CD4-positive, alpha-beta T cell (primary cell): ENCODE results near the gene PHC1. TPM values are rescaled to one million over a fixed set of nuclear protein-coding genes. Genes with fewer than 3 reads are reported as not detected.
A peak's percentile ranks its signal among the peaks of the same experiment; 100 is the strongest.
"Not testable (repeated sequence)": the region's sequence is repeated elsewhere in the genome, so short reads cannot be mapped to it uniquely, and the experiment has no call there.

Experiments used
- ATAC-seq: fragments of 200-7000 bp; cut with Tn5 transposase; one replicate; pipeline ENCODE4 v1.10.0; 2022; ENCODE audit warnings: mild to moderate bottlenecking; ENCODE audit not compliant: poor library complexity
- CTCF ChIA-PET: fragments of 350-600 bp; sonication (Branson Sonifier 250); formaldehyde crosslinking; loops from one replicate; lab custom pipeline; 2021; ENCODE audit warnings: antibody characterized with exemption, inconsistent platforms; lab: Charles Lee
- POLR2A ChIA-PET: fragments of 350-600 bp; sonication (Branson Sonifier 250); formaldehyde crosslinking; loops from one replicate; lab custom pipeline; 2021; ENCODE audit warnings: antibody characterized with exemption, inconsistent platforms; lab: Charles Lee
- DNase-seq, 14 experiments: peaks; one replicate each; pipeline ENCODE4 v3.0.0-alpha.2; 2013 to 2020; ENCODE audit warnings: mixed read lengths in 2 of 14
- H3K27ac ChIP-seq, 2 donors: one replicate each; pipeline versions ENCODE4 v1.5.1 to v1.7.0; 2013; ENCODE audit warnings: low read length in 2 of 2, low read depth in 1 of 2, mild to moderate bottlenecking in 1 of 2
- H3K27me3 ChIP-seq, 2 experiments: 1 replicate in 1 of 2; 2 replicates in 1 of 2; pipeline versions ENCODE4 v1.6.1 to v1.7.0; 2013; ENCODE audit warnings: low read length in 2 of 2, control low read depth in 1 of 2, mild to moderate bottlenecking in 1 of 2, moderate library complexity in 1 of 2; ENCODE audit not compliant: insufficient read depth in 2 of 2, control insufficient read depth in 1 of 2
- H3K36me3 ChIP-seq: one replicate; pipeline ENCODE4 v1.6.1; 2013; ENCODE audit warnings: low read length, control low read depth; ENCODE audit not compliant: insufficient read depth
- H3K4me1 ChIP-seq: one replicate; pipeline ENCODE4 v1.6.1; 2013; ENCODE audit warnings: low read length, control low read depth; ENCODE audit not compliant: insufficient read depth
- H3K4me3 ChIP-seq: one replicate; pipeline ENCODE4 v1.5.1; 2013; ENCODE audit warnings: mild to moderate bottlenecking, low read length, moderate library complexity
- H3K9me3 ChIP-seq, 2 experiments: 1 replicate in 1 of 2; 2 replicates in 1 of 2; pipeline versions ENCODE4 v1.6.1 to v1.7.0; 2013; ENCODE audit warnings: low read length in 2 of 2, mild to moderate bottlenecking in 2 of 2, control low read depth in 1 of 2, moderate library complexity in 1 of 2; ENCODE audit not compliant: control insufficient read depth in 1 of 2, insufficient read depth in 1 of 2
- H3K27ac Mint-ChIP-seq: one replicate; pipeline ENCODE4 v1.8.0; 2020; ENCODE audit warnings: mixed read lengths
- H3K27me3 Mint-ChIP-seq: one replicate; pipeline ENCODE4 v1.8.0; 2021; ENCODE audit warnings: mixed read lengths
- H3K36me3 Mint-ChIP-seq: one replicate; pipeline ENCODE4 v1.8.0; 2021; ENCODE audit warnings: low read depth, mixed read lengths
- H3K4me1 Mint-ChIP-seq: one replicate; pipeline ENCODE4 v1.8.0; 2021; ENCODE audit warnings: low read depth, mixed read lengths
- H3K4me3 Mint-ChIP-seq: one replicate; pipeline ENCODE4 v1.8.0; 2020; ENCODE audit warnings: mild to moderate bottlenecking, mixed read lengths
- H3K9me3 Mint-ChIP-seq: one replicate; pipeline ENCODE4 v1.8.0; 2020; ENCODE audit warnings: mixed read lengths
- CTCF ChIP-seq: fragments of 200-600 bp; IDR thresholded peaks from one replicate; pipeline ENCODE4 v1.8.0; 2022; ENCODE audit warnings: antibody characterized with exemption, mild to moderate bottlenecking
- intact Hi-C, 2 experiments: fragments of 100-400 bp; cut with DNase I in 1 of 2; cut with micrococcal nuclease in 1 of 2; formaldehyde crosslinking; loops; one replicate each; pipeline versions ENCODE4 v1.15.1 to v1.9.0; 2023 to 2025; cut with DNase I, micrococcal nuclease
- polyA plus RNA-seq, 2 donors: library from polyadenylated mRNA; unstranded; fragments of 120-200 nt; gene quantifications; one replicate each; pipeline ENCODE4 v1.2.1, GENCODE V29; 2013
- total RNA-seq, 174 experiments: library from RNA in 2 of 174; stranded (reverse) in 2 of 174; gene quantifications; one replicate each; pipeline ENCODE4 v1.2.3 and lab custom pipeline; 2021 to 2026

The PHC1 gene
- total RNA-seq = 10 to 100 TPM; 46.6 to 47.2 TPM
- 39.4 TPM for polyA plus RNA-seq (2013, experiment 1 of 2)
- 60.3 TPM for polyA plus RNA-seq (2013, experiment 2 of 2)
- total RNA-seq (lab: John Stamatoyannopoulos, UW) = 3.4 to 46.3 (median 19.4) reads per million in 172 experiments

GRCh38 chr12:8914033-8914715 is at the start of gene PHC1:
PHC1 (plus strand) TSS chr12:8914509; CDS start chr12:8917678, 3,169 bp downstream.
- intact Hi-C loops = loop anchor here (2.0 to 10.0 kb wide), 2 partner anchors 35 to 669 kb away; partner anchors contain the start of gene M6PR (in 1 of the 2)
- ChIA-PET POLR2A (interaction anchor here (0.6 to 2.2 kb wide), 5 partner anchors 10 to 100 kb away, joined by 3 to 24 read pairs (median 3); partner anchors contain the start of gene M6PR), CTCF (interaction anchor here (1.9 to 3.5 kb wide), 3 partner anchors 24 to 132 kb away, joined by 5 to 32 read pairs (median 10); partner anchors contain the start of gene M6PR)
- H3K36me3 ChIP-seq, H3K27me3 ChIP-seq, H3K36me3 Mint-ChIP-seq, H3K27me3 Mint-ChIP-seq, H3K9me3 Mint-ChIP-seq, H3K9me3 ChIP-seq: not testable (repeated sequence)
- H3K27ac Mint-ChIP-seq = peak within 1 kb of the TSS; percentile 83
- peak within 1 kb of the TSS; percentile 85 for H3K4me3 ChIP-seq
- peaks cover 18% of the 10 kb centered on the region for H3K4me1 Mint-ChIP-seq
- H3K4me3 Mint-ChIP-seq = peak within 1 kb of the TSS; percentile 94
- H3K4me1 ChIP-seq = peaks cover 16% of the 10 kb centered on the region
- peak within 1 kb of the TSS; percentile 78 to 82 for H3K27ac ChIP-seq
- TF ChIP-seq CTCF = peak; percentile 38
- ATAC-seq (peak; percentile 69), DNase-seq (peak; percentile 58 to 94 (median 76))

DNA sequence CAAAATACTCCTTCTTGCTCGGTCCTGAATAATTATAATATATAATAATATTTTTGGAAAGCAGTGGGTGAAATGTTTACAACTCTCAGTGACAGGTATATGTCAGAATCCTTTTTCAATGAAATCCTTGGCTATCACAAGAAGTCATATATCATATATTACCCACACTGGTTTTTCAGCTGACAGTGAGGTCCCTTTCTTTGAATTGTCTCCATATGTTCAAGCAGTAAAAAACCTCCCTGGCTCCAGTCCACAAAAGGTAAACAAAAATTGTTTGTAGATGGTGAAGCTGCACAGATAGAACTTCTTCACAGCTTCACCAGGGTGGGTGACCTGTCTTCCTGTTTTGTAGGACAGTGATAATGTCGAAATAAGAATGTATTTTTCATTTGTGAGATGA is 47.9 kb upstream of the PHC1 start:
- Histone ChIP-seq H3K4me1 (no peaks in the 10 kb centered on the region), H3K4me3 (no peak overlapping the region), H3K27me3 (no peaks in the 10 kb centered on the region), H3K27ac (no peak overlapping the region), H3K9me3 (no peaks in the 10 kb centered on the region), H3K36me3 (no peaks in the 10 kb centered on the region)
- Mint-ChIP-seq H3K9me3 (no peaks in the 10 kb centered on the region), H3K4me1 (no peaks in the 10 kb centered on the region), H3K27ac (no peak overlapping the region), H3K4me3 (no peak overlapping the region), H3K36me3 (no peaks in the 10 kb centered on the region), H3K27me3 (no peaks in the 10 kb centered on the region)
- POLR2A ChIA-PET = interaction anchor here (0.6 kb wide), 1 partner anchor 130 kb away, joined by 4 read pairs; no protein-coding TSS in a partner anchor
- intact Hi-C loops = no loop called here
- no peak for ATAC-seq
- CTCF ChIA-PET = interaction anchor here (1.0 kb wide), 1 partner anchor 9 kb away, joined by 3 read pairs; no protein-coding TSS in a partner anchor
- no peak for TF ChIP-seq CTCF
- DNase-seq = no peak

DNA sequence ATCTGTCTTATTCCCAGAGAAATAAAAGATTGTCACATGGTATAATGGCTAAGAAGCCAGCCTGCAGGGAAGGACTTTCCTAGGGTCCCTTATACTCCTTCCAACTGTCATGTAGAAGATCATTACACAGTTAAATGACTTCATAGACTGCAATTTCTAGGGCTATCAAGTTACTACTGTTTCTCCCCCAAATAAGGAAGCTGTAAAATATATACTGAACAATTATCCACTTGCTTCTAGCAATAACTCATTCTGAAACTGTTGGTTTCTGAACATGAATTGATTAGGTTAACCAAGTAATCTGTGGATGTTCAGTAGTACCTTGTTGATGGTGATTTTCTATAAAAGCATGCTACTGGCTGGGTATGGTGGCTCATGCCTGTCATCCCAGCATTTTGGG is 47.3 kb upstream of the PHC1 start:
- H3K4me1 ChIP-seq = no peaks in the 10 kb centered on the region
- no peaks in the 10 kb centered on the region for H3K9me3 ChIP-seq
- no peaks in the 10 kb centered on the region for H3K36me3 ChIP-seq
- H3K27ac Mint-ChIP-seq = no peak overlapping the region
- no peaks in the 10 kb centered on the region for H3K4me1 Mint-ChIP-seq
- H3K27ac ChIP-seq = no peak overlapping the region
- intact Hi-C loops = no loop called here
- ChIA-PET CTCF (no interaction called here), POLR2A (interaction anchor here (0.6 kb wide), 1 partner anchor 130 kb away, joined by 4 read pairs; no protein-coding TSS in a partner anchor)
- DNase-seq (no peak), ATAC-seq (no peak)
- H3K4me3 Mint-ChIP-seq = no peak overlapping the region
- H3K36me3 Mint-ChIP-seq = no peaks in the 10 kb centered on the region
- no peaks in the 10 kb centered on the region for H3K27me3 ChIP-seq
- no peaks in the 10 kb centered on the region for H3K27me3 Mint-ChIP-seq
- no peaks in the 10 kb centered on the region for H3K9me3 Mint-ChIP-seq
- TF ChIP-seq CTCF = no peak
- H3K4me3 ChIP-seq = no peak overlapping the region
